VCaP (cell line): ENCODE measurements around the gene NGF.

Experiments
- H3K27ac ChIP-seq: fragments of 450-650 bp; 2 replicates; pipeline ENCODE4 v1.5.1; 2017
- TF ChIP-seq, protein P1 (sequence below): fragments of 450-650 bp; conservative IDR thresholded peaks from 2 replicates; pipeline ENCODE4 v1.5.1; 2017; ENCODE audit warnings: mild to moderate bottlenecking, moderate library complexity

Gene NGF

DNA sequence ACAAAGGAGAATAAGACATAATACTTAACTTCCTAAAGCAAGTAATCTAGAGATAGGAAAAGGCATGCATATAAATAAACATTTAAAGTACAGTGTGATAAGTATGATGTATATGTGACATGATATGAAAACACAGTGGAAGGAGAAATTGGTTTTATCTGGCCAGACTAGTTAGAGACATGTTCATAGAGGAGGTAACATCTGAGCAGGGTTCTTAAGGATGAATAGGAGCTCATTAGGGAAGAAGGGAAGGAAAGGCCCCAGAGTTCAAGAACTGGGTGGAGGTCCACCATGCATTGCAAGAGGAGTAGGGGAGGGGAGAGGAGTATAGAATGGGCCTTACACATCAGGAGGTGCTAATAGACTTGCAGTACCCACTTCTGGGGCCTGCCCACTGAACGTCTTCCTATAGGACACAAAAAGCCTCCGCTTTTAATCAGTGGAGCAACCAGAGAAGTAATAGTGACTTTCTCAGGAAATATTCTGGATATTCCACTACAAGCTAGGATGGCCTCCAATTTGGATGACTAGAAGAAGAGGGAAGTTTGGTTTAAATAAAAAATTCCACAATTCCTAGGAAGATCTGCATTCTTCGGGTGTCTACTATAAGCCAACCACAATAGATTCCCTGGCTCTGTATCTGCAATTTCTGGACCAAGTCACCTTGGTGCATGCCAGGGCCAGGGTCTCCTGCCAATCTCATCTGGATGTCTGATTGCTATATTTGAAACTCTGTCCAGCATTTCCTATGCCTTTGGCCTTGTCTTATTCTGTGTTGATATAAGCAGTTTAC is 41.9 kb downstream of the NGF start:
- TF ChIP-seq, protein P1, sequence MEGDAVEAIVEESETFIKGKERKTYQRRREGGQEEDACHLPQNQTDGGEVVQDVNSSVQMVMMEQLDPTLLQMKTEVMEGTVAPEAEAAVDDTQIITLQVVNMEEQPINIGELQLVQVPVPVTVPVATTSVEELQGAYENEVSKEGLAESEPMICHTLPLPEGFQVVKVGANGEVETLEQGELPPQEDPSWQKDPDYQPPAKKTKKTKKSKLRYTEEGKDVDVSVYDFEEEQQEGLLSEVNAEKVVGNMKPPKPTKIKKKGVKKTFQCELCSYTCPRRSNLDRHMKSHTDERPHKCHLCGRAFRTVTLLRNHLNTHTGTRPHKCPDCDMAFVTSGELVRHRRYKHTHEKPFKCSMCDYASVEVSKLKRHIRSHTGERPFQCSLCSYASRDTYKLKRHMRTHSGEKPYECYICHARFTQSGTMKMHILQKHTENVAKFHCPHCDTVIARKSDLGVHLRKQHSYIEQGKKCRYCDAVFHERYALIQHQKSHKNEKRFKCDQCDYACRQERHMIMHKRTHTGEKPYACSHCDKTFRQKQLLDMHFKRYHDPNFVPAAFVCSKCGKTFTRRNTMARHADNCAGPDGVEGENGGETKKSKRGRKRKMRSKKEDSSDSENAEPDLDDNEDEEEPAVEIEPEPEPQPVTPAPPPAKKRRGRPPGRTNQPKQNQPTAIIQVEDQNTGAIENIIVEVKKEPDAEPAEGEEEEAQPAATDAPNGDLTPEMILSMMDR, result no peak
- no peak overlapping the region for H3K27ac ChIP-seq

- TF ChIP-seq, protein P1, result no peak
- no peak overlapping the region for H3K27ac ChIP-seq
Observed at GRCh38 chr1:115293899-115294298, 44.1 kb downstream of the NGF start.

DNA sequence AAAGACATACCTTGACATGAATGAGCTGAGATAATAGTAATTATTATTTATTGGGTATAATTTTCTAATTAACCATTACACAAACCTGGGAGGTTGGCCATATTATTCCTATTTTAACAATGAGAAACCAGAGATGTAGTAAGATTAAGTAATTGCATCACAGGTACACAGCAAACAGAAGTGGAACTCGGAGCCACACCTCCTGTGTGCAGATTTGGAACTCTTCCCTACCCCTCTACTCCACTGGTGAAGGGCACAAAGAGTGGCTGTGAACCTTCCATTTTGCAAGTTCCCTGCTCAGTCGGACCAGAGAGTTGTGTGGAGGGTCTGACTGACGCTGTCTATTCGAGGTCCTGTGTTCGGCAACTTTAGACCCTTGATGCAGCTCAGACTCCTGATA is 45.0 kb downstream of the NGF start:
- H3K27ac ChIP-seq, result no peak overlapping the region
- TF ChIP-seq, protein P1, result no peak

DNA sequence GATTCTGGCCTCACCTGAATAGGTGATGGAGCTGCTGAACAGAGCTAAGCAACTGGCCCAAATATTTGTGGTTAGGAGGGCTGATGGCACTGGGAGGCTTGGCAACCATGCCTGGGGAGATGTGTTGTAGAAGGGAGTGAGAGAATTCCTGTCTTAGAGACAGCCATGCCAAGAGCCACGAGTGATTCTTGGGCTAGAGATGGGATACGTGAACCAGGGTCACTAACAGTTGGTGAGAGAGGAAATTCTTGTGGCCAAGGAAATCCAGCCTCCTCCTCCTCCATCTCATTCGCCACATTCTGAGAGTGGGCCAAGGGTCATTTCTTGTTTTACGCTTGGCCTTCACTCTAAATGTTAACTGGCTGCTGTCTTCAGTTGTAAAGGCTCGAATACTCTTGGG is 46.3 kb downstream of the NGF start:
- no peak overlapping the region for H3K27ac ChIP-seq
- TF ChIP-seq, protein P1, result no peak

DNA sequence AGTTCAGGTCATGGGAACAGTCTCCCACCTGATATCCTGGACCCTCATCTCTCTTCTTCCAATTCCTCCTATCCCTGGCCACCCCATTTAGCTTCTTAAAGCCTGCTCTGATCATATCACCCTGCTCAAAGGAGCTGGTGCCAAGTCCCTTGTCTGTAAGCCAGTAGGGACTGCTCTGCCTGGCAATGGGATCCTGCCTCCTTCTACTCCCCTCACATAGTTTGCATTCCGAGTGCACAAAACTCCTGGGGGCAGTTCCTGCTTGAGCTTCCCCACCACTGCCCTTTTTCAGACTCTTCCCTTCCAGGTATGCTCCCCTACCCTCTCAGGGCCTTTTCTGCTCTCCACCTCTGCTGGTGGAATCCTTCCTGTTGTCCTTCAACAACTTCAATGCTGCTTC is 48.1 kb downstream of the NGF start:
- TF ChIP-seq, protein P1, result no peak
- H3K27ac ChIP-seq, result no peak overlapping the region

DNA sequence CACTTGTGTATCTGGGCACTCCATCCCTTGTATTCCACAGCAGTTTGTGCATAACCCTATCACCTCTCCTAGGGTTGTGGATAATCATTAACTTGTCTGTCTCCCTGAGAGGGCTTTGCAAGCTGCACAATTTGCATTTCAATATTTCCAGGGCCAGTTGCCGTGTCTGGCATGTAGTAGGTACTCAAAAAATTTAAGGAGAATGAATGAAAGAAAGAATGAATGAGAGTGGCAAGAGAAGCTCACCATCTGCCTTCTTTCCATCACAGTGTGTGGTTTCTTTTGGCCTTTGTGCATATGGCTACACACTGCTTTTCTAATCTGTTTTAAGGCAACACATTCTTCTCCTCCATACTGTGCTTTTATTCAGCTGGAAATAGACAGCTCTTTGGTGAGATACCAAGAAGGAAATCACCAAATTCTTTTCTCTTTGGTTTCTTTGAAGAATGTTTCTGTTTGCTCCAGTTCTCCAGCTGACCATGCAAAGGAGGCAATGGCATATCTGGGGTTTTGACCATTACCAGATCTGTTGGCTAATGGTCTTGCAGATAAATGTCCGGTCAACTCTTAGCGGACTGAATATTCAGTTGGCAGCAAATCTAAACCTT is 49.4 kb downstream of the NGF start:
- TF ChIP-seq, protein P1, result no peak
- no peak overlapping the region for H3K27ac ChIP-seq

GRCh38 chr1:115286431-115287205 is 51.4 kb downstream of the NGF start:
- H3K27ac ChIP-seq, result no peak overlapping the region
- TF ChIP-seq, protein P1, result no peak
